Activated CD8-positive, alpha-beta memory T cell treated with anti-CD3 and anti-CD28 coated beads for 4 hours (primary cell): ENCODE results near the gene C1orf141.
"Not testable (repeated sequence)": the region's sequence is repeated elsewhere in the genome, so short reads cannot be mapped to it uniquely, and the experiment has no call there.

Experiments used
- DNase-seq, 2 donors: peaks; one replicate each; pipeline ENCODE4 v3.0.0-alpha.2; 2020; ENCODE audit warnings: low read depth in 2 of 2

C1orf141 gene

DNA sequence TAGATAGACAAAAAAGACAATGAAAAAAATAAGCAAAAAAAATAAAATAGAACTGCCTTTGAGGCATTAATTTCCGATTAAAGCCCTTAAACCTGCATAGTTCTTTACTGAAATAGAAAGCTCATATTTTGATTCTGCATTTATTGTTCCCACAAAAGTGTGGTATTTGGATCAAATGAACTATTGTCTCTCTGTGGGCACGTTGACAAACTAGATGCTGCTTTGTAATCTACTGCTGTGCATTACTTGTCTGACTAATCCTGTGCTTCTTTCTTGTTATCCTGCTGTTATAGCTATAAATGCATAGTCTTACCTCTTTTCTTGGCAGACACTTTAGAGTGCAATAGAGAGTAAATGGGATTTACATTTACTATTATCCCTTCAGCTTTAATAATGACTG lies 49.4 kb downstream of the C1orf141 start:
- DNase-seq = no peak

DNA sequence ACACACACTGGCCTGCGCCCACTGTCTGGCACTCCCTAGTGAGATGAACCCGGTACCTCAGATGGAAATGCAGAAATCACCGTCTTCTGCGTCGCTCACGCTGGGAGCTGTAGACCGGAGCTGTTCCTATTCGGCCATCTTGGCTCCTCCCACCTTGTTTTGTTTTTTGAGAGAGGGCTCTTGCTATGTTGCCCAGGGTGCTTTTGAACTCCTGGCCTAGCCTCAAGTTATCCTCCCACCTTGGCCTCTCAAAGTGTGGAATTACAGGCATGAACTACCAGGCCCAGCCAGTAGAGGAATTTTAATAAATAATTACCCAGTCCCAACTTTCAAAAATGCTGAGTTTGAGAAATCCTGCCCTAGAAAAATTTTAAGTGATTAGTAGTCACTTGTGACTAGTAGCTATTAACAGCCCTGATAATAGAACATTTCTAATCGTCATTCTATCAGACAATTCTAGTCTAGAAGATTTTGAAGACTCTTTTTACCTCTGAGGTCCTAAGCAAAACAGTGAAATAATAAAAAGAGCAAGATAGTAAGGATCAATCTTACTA lies 49.9 kb downstream of the C1orf141 start:
- DNase-seq = no peak

DNA sequence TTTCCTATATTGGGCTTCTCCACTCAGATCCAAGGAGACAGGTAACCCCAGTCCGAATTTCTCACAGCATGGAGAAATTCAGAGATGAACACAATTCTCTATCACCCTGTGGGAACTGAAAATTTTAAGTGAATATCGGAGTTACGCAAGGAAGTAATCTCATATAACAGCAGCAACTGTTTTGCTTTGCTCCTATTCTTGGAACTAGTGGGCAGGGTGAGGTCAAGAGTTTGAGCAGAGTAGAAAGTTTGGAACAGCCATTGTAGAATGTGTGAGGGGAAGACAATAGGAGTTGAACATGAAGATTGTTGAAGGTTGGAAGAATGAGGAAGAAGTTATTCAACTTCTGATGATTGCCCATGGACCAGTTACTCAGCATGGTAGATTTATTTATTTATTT lies 56.5 kb downstream of the C1orf141 start:
- DNase-seq = no peak

DNA sequence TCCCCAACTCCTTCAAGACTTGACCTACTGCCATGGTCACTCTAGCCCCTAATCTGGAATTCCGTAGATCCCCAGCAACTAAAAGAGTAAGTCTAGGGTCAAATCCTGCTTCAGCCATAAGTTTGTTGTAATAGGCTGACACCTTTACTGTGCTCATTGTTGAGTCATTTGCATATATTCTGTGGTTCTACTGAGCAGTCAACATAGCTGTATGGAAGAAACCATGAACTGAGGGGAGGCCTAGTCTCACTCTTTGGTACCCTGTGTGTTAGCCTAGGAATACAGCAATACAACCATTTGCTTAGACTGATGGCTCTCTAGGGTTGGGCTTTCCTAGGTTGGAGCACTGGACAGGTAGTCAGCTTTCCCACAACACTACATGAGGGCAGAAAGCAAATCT lies 57.2 kb downstream of the C1orf141 start:
- no peak for DNase-seq

DNA sequence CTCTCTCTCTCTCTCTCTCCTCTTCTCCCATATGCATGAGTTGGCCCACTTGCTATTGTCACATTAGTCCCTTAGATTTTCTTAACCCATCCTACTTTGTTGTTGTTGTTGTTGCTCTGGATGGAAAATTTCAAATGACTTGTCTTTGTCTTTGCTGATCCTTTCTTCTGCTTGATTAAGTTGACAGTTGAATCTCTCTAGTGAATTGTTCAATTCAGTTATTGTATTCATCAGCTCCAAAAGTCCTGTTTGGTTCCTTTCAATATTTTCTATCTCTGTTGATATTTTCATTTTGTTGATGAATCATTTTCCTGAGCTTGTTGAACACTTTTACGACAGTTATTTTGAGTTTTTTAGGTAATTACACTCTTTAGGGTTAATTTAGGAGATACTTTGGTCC lies 62.0 kb downstream of the C1orf141 start:
- no peak for DNase-seq

DNA sequence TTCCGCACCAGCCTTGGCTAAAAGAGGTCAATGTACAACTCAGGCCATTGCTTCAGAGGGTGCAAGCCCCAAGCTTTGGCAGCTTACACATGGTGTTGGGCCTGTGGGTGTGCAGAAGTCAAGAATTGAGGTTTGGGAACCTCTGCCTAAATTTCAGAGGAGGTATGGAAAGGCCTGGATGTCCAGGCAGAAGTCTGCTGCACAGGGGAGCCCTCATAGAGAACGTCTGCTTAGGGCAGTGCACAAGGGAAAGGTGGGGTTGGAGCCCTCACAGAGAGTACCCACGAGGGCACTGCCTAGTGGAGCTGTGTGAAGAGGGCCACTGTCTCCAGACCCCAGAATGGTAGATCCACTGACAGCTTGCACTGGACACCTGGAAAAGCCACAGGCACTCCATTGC lies 67.1 kb downstream of the C1orf141 start:
- not testable (repeated sequence) for DNase-seq

DNA sequence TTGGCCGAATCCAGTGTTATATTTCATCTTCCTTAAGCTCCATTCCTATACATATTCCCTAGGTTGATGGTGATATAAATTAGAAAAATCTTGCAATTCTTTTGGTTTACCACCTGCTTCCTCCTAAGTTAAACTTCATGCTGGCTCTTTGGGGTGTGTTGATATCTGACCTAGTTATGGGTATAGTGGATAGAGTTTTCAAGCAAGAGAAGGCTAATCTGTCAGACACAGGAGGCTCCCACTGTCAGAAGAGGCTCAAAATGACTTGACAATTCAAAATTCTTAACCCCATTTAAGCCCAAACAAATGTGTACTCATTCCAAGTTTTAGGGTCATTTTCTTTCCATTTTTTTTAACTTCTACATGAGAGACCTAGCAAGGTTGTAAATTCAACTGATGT lies 72.4 kb downstream of the C1orf141 start:
- DNase-seq = no peak

DNA sequence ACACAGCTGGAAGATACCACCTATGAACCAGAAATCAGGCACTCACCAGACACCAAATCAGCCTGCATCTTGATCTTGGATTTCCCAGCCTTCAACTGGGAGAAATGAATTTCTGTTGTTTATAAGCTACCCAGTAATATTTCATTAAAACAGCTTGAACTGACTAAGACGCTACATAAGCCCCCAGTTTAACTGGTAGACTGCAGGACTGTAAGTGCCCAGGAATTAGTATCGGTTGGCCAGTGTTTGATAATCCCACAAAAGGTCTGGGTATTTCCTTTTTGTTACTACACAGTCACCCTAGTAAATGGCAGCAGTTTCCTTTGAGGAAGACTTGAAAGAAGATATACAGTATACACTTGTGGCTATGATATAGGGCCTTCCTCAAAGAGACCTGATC lies 73.5 kb downstream of the C1orf141 start:
- DNase-seq = no peak

DNA sequence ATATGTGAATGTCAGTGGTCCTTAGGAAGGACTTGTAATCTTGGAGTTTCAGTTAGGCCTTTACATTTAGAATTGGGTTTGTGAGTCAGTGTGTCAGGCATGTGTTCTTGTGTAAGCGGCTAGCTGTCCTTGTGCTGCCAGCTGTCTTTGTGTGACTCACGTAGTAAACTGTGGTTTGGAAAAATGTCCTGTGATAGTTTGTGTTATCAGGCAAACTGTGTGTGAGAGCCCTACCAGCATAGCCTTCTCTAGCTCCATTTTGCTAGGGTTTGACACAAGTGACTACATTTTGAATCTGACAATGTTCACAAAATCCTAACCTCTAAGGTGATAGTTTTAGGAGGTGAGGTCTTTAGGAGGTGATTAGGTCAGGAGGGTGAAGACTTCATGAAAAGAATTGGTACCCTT lies 74.0 kb downstream of the C1orf141 start:
- DNase-seq = no peak

DNA sequence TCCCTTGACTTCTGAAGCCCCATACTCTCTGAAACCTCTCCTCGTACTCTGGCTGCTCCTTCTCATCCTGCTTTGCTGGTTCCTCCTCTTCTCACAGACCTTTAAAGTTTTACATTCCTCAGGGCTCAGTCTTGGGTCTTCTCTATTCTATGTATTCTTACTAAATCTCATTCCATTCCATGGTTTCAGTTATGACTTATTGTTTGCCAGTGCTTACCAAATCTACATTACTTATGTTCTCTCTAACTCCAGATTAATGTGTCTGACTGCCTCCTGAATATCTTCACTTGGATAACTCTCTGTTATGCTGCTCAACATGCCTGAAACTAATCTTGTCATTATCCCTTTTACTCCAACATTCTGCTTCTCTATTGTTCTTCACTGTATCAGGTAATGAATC lies 75.4 kb downstream of the C1orf141 start:
- DNase-seq = no peak

DNA sequence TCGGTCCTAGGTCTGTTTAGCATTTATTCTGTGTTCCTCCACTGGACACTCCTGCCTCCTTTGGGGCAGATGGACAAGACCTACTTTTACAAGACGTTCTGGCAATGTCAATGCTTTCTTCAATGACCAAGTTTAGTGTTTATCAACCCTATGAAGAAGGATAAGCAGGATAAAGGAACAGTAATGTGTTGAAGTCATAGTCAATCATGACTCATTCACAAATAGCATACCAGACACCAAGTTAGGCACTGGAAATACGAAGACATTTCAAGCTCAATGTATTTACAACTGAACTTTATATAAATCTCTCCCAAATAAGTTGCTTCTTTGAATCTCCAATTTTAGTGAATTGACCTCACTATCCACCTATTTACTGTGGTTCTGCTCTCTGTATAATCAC lies 76.0 kb downstream of the C1orf141 start:
- DNase-seq = no peak

DNA sequence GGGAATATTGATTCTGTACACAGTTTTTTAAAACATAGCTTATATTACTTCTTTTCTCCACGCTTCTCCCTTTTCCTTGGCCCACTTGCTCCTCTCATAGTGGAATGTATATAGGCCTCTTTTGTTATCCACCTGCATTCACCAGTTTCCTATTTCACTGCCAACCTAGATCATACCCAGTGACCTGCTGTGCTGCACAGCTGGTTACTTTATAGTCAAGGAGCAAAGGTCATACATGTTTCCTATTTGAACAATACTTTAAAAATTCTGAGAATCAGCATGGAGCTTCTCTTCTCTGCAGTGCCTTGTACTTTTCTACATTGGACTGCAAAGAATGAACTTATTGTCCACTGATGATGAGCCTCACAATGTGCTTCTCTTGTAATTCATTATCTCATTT lies 76.5 kb downstream of the C1orf141 start:
- DNase-seq = no peak

DNA sequence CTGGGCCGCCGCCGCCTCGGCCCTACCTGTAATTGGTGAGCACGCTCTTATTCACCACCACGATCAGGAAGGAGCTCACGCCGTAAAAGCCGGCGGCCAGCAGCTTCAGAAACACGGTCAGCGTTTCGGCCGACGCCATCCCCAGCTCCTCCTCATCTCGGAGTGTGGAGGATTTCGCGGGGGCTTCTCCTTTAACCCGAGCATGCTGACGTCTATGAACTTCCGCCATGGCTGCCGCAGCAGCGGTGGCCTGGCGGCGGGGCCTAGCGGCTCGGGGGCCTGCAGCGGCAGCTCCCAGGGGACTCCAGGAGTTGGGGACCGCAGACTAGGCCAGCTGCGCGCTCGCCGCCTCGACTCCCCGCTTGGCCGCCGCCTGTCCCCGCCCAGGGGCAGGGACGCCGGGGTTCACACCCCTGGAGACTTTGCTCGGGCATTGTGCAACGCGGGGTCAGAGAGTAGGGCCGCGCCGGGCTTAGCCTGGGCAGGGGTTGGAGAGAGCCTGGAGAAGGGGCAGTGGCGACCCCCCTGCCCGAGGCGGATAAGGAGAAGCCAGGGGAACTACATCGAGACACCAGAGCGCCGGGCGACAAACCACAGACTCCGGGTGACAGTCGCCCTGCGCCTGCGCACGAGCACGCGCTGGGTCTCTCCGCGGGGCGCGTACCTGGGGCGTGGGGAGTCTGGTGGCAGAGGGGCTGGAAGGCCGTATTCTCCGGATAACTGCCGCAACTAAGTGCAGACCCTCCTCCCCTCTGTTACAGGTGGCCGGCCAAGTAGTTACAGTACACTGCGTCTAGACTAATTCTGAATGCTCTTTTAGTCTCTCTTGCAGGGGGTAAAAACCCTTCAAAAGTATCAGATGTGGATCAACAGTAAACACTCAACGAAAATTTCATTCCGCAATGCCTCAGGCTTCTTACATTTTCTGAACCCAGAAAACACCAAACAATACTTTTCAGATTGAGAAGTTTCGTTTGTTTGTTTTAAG lies 80.7 kb downstream of the C1orf141 start, which contains the start of gene SLC35D1:
Gene SLC35D1, minus strand, starts transcription at position 364 of the 988 bp plus-strand sequence. Its CDS starts 135 bp downstream, at position 229.
- peak; percentile 47 to 65 for DNase-seq

DNA sequence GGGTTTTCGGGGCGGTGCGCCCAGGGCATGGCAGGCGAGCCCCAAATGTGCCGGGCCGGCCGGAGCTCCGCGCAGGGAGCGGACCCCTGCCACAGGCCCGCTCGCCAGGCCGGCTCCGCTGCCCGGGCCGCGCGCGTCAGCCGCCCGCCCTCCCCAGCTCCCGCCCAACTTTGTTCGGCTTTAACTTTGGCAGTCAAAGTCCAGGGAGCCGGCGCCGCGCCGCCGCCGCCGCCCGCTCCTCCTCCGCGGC lies 81.3 kb downstream of the C1orf141 start:
- DNase-seq = no peak

DNA sequence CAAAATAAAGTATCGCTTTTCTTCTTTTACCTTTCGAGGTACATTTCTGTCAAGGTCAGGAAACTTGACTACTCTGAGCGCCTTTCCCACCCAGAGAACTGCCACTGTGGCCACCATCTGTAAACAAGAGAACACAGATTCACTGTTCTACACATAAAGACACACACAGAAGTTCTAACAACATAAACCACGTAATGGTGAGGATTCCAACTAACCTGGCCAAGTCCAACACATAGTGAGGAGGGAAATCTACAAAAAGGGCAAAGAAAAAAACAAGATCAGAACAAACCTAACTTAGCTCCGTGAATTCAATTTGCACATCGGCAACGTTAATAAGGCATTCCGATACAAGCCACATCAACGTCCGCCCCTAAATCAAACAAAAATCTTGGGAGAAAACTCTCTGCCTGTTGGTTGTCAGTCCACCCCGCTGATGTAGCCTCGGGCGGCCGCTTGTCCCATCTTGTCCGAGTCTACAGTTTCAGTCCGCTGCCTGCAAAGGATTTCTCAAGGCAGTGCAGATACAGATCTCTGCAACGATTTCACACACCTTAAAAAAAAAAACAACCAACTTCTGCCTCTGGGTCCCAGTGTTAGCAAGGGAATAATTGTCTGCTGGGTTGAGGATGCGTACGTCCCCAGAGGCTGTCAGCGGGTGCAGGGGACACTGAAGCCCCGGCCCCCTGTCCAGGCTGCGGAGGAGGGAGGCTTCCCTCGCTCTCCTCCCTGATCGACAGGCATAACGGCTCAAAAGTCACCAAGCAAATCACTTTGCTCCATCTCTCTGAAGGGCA lies 81.8 kb downstream of the C1orf141 start:
- DNase-seq = no peak

DNA sequence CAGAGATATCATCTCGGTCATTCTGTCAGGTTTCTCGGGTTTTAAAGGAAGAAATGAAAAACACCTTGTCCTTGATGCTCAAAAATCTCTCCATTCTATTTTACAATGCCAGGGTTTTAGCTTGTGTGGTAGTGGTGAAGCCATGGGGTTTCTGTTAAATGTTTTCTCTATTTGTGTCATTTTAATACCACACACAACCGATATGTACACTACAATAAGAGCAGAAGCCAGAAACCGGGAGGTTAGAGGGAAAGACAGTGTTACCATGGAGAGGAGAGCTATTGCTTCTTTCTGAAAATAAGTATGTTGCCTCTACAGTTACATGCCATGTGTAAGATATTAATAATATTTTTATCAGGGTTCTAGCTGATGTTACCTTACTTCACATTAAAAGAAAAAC lies 83.6 kb downstream of the C1orf141 start:
- DNase-seq = no peak

DNA sequence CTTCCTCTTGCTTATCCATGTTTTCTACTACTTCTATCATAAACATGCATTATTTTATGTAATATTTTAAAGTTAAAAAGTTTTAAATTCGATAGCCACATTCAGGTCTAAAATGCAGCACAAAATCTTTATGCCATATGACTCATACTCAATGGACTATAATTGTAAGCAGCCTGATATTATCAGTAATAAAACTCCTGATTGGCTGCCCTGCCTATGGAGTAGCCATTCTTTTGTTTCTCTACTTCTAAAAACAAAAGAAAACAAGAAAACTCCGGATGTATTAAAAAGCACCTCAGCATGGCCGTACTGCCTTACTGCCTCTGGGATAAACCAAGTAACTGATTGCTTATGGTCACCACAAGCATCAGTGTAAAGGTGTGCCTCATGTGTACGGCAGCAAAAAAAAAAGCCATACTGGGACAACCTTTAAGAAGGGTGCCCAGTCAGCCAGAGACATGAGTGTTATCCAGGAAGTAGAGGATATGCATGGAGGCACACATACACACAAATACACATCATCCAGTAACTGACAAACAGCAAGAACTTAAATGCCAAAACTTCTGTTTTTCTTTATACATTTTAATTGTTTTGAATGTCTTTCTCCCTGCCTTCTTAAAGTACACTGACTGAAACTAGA lies 90.0 kb downstream of the C1orf141 start:
- DNase-seq = no peak

DNA sequence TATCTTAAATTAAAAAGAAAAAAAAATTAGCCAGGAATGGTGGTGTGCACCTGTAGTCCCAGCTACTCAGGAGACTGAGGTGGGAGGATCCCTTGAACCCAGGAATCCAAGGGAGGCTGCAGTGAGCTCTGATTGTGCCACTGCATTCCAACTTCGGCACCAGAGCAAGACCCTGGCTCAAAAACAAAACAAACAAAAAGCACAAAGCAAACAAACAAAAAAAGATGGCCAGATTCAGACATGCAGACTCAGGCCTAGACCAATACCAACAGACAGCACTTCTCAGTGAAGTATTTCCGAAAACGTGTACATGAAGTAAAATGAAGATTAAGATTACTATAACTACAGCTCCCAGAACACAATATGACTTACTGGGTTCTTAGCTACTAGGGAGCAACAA lies 91.4 kb downstream of the C1orf141 start:
- DNase-seq = no peak
